ENCODE results near the gene VAMP3.

GRCh38 chr1:7784492-7785071 lies 13.5 kb downstream of the VAMP3 start:
- TF ChIP-seq CTCF (IDR thresholded peaks at IDR 0.05) (no peak), POLR2A (IDR thresholded peaks at IDR 0.05) (no peak)
